ENCODE measurements around the gene MYCN.
"Not testable (repeated sequence)": the region's sequence is repeated elsewhere in the genome, so short reads cannot be mapped to it uniquely, and the experiment has no call there.

MYCN gene

GRCh38 chr2:15914596-15915385 lies 25.6 kb upstream of the MYCN start:
- POLR2A ChIA-PET (ENCODE audit: low non-redundant PET): no interaction called here

DNA sequence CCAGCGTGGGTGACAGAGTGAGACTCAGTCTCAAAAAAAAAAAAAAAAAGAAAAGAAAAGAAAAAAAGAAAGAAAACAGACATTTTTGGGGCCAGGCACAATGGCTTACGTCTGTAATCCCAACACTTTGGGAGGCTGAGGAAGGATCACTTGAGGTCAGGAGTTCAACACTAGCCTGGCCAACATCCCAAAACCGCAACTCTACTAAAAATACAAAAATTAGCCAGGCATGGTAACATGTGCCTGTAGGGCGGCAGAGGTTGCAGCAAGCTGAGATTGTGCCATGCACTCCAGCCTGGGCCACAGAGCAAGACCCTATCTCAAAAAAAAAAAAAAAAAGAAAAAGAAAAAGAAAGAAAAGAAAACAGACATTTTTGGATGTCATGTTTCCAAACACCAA lies 24.8 kb upstream of the MYCN start:
- POLR2A ChIA-PET (ENCODE audit: low non-redundant PET); CTCF ChIA-PET; H3K27ac ChIP-seq; DNase-seq (ENCODE audit: low spot score): not testable (repeated sequence)

More at GRCh38 chr2:15914596-15915385, 25.6 kb upstream of the MYCN start:
- CTCF ChIA-PET: no interaction called here
- no peak overlapping the region for H3K27ac ChIP-seq
- TF ChIP-seq CTCF (conservative IDR thresholded peaks at IDR 0.05; ENCODE audit: low read depth): no peak
- no peak for DNase-seq (ENCODE audit: low spot score)

- CTCF ChIA-PET: no interaction called here
- no peak for DNase-seq (ENCODE audit: low spot score)
- H3K27ac ChIP-seq: no peak overlapping the region
- POLR2A ChIA-PET (ENCODE audit: low non-redundant PET): no interaction called here
- TF ChIP-seq CTCF (conservative IDR thresholded peaks at IDR 0.05; ENCODE audit: low read depth): no peak
Observed at GRCh38 chr2:15916336-15916735, 24.0 kb upstream of the MYCN start.

- DNase-seq (ENCODE audit: low spot score): no peak
- ChIA-PET POLR2A (ENCODE audit: low non-redundant PET) (no interaction called here), CTCF (no interaction called here)
- H3K27ac ChIP-seq: no peak overlapping the region
- TF ChIP-seq CTCF (conservative IDR thresholded peaks at IDR 0.05; ENCODE audit: low read depth): no peak
Observed at GRCh38 chr2:15918761-15919356, 21.5 kb upstream of the MYCN start.

- H3K27ac ChIP-seq: no peak overlapping the region
- ChIA-PET POLR2A (ENCODE audit: low non-redundant PET) (no interaction called here), CTCF (interaction anchor here (0.5 kb wide), 1 partner anchor 123 kb away, joined by 4 read pairs; no protein-coding TSS in a partner anchor)
- DNase-seq (ENCODE audit: low spot score): no peak
- no peak for TF ChIP-seq CTCF (conservative IDR thresholded peaks at IDR 0.05; ENCODE audit: low read depth)
Observed at GRCh38 chr2:15919716-15920434, 20.5 kb upstream of the MYCN start.

DNA sequence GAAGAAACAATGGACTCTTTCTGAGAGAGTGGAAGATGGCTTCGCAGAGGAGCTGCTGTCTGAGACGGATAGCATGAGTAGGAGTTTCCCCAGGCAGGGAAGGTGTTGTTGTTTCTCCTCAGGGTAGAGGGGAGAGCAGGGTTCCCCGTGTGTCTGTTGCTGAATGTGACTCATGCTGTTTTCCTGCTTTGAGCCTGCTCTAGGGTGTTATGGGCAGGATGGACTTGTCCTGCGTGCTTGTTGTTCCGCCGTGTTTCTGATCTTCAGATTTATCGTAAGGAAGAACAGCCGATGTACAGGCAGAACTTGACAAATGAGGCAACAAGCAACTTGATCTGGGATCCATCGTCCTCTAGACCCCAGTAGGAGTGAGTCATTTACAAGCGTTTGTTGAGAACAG lies 19.7 kb upstream of the MYCN start:
- ChIA-PET CTCF (interaction anchor here (0.7 kb wide), 1 partner anchor 272 kb away, joined by 3 read pairs; no protein-coding TSS in a partner anchor), POLR2A (ENCODE audit: low non-redundant PET) (no interaction called here)
- H3K27ac ChIP-seq: no peak overlapping the region
- no peak for TF ChIP-seq CTCF (conservative IDR thresholded peaks at IDR 0.05; ENCODE audit: low read depth)
- no peak for DNase-seq (ENCODE audit: low spot score)

All from RWPE1 (cell line).